HCT116 (cell line): ENCODE results near the gene OGDHL. TPM values are rescaled to one million over a fixed set of nuclear protein-coding genes. Genes with fewer than 3 reads are reported as not detected.

Source experiments
- ATAC-seq: fragments of 200-7000 bp; cut with Tn5 transposase; 2 replicates; pipeline ENCODE4 v1.9.1; 2020; ENCODE audit warnings: mild to moderate bottlenecking, moderate library complexity
- BruUV-seq: library from RNA; stranded (reverse); fragments of 400-500 nt; replicated peaks from 2 replicates; lab custom pipeline; 2021; lab: Mats Ljungman, UMichigan
- CTCF ChIA-PET: fragments of 300-600 bp; sonication (Branson Sonifier 250); formaldehyde crosslinking; loops from one replicate; lab custom pipeline; 2021; ENCODE audit warnings: antibody characterized with exemption; lab: Charles Lee
- POLR2A ChIA-PET: fragments of 300-600, 350-600 bp; sonication (Branson Sonifier 250); formaldehyde crosslinking; loops from one replicate; lab custom pipeline; 2021; ENCODE audit warnings: antibody characterized with exemption; lab: Charles Lee
- RAD21 ChIA-PET, 2 experiments: fragments of 300-600 bp; sonication (Branson Sonifier 250); formaldehyde crosslinking; loops; one replicate each; lab custom pipeline; 2023; ENCODE audit warnings: low total read pairs in 2 of 2; ENCODE audit not compliant: uncharacterized antibody in 2 of 2, unreplicated experiment in 2 of 2, low non-redundant PET in 1 of 2; lab: Charles Lee
- DNase-seq: peaks from one replicate; pipeline ENCODE4 v3.0.0-alpha.2; 2010; ENCODE audit warnings: low read depth, low spot score
- H2AFZ ChIP-seq: fragments of 200-600 bp; shearing (Covaris generic), sonication (generic); 2 replicates; pipeline ENCODE4 v1.6.1; 2017; ENCODE audit warnings: low read depth, mixed run types, mixed read lengths, antibody characterized with exemption, low read length; ENCODE audit not compliant: poor library complexity, severe bottlenecking
- H3K27ac ChIP-seq: 2 replicates; pipeline ENCODE4 v1.5.1; 2012; ENCODE audit warnings: low read depth, low read length
- H3K27me3 ChIP-seq: fragments of 200-600 bp; sonication (generic); 2 replicates; pipeline ENCODE4 v1.6.1; 2016; ENCODE audit warnings: mixed run types, low read length, mixed read lengths; ENCODE audit not compliant: insufficient read depth
- H3K36me3 ChIP-seq, 2 experiments: fragments of 200-500 bp in 1 of 2; fragments of 200-600 bp in 1 of 2; sonication (Bioruptor generic) in 1 of 2; sonication (generic) in 1 of 2; 2 replicates each; pipeline versions ENCODE4 v1.5.1 to v1.6.1; 2014 to 2016; ENCODE audit warnings: low read length in 2 of 2, inconsistent platforms in 1 of 2, mixed read lengths in 1 of 2, mixed run types in 1 of 2; ENCODE audit not compliant: insufficient read depth in 2 of 2, control insufficient read depth in 1 of 2
- H3K4me1 ChIP-seq, 2 experiments: fragments of 200-600 bp in 1 of 2; sonication (generic) in 1 of 2; 2 replicates each; pipeline versions ENCODE4 v1.5.1 to v1.6.1; 2012 to 2017; ENCODE audit warnings: low read length in 2 of 2, inconsistent platforms in 1 of 2, mild to moderate bottlenecking in 1 of 2, mixed read lengths in 1 of 2, mixed run types in 1 of 2, moderate library complexity in 1 of 2; ENCODE audit not compliant: insufficient read depth in 2 of 2, control insufficient read depth in 1 of 2
- H3K4me2 ChIP-seq: fragments of 200-600 bp; sonication (generic); 2 replicates; pipeline ENCODE4 v1.6.1; 2017; ENCODE audit warnings: mixed run types, low read length, mixed read lengths
- H3K4me3 ChIP-seq, 2 experiments: fragments of 200-600 bp in 1 of 2; sonication (generic) in 1 of 2; replicated peaks in 1 of 2; 2 replicates each; pipeline ENCODE4 v1.5.1; 2011 to 2016; ENCODE audit warnings: low read length in 2 of 2, control low read depth in 1 of 2, low read depth in 1 of 2, mild to moderate bottlenecking in 1 of 2, mixed read lengths in 1 of 2, mixed run types in 1 of 2
- H3K79me2 ChIP-seq: fragments of 200-600 bp; sonication (generic); 2 replicates; pipeline ENCODE4 v1.6.1; 2017; ENCODE audit warnings: mild to moderate bottlenecking, mixed run types, low read length, moderate library complexity, mixed read lengths; ENCODE audit not compliant: insufficient read depth
- H3K9ac ChIP-seq: fragments of 200-600 bp; sonication (generic); 2 replicates; pipeline ENCODE4 v1.6.1; 2016; ENCODE audit warnings: low read length, mixed read lengths
- H3K9me2 ChIP-seq: fragments of 200-600 bp; sonication (generic), shearing (Covaris generic); 2 replicates; pipeline ENCODE4 v1.6.1; 2017; ENCODE audit warnings: mixed run types, mild to moderate bottlenecking, moderate library complexity; ENCODE audit not compliant: insufficient read depth
- H3K9me3 ChIP-seq, 2 experiments: fragments of 200-500 bp in 1 of 2; fragments of 200-600 bp in 1 of 2; sonication (Bioruptor generic) in 1 of 2; sonication (generic) in 1 of 2; 2 replicates each; pipeline ENCODE4 v1.6.1; 2014 to 2017; ENCODE audit warnings: low read length in 2 of 2, mixed read lengths in 2 of 2, inconsistent platforms in 1 of 2, low read depth in 1 of 2, mild to moderate bottlenecking in 1 of 2, mixed run types in 1 of 2, moderate library complexity in 1 of 2; ENCODE audit not compliant: control insufficient read depth in 1 of 2, insufficient read depth in 1 of 2
- H4K20me1 ChIP-seq: fragments of 200-600 bp; sonication (generic), shearing (Covaris generic); 2 replicates; pipeline ENCODE4 v1.6.1; 2017; ENCODE audit warnings: mixed run types, mild to moderate bottlenecking, moderate library complexity; ENCODE audit not compliant: insufficient read depth
- CBX3 ChIP-seq: IDR thresholded peaks from 2 replicates; pipeline ENCODE4 v1.6.1; 2012; ENCODE audit warnings: low read depth
- CEBPB ChIP-seq: IDR thresholded peaks from 2 replicates; pipeline ENCODE4 v1.6.1; 2012; ENCODE audit warnings: low read depth
- EGR1 ChIP-seq: IDR thresholded peaks from 2 replicates; pipeline ENCODE4 v1.6.1; 2012; ENCODE audit warnings: low read depth
- ELF1 ChIP-seq: IDR thresholded peaks from 2 replicates; pipeline ENCODE4 v1.6.1; 2012; ENCODE audit warnings: low read depth, borderline replicate concordance
- EZH2 ChIP-seq: fragments of 200-600 bp; sonication (generic); IDR thresholded peaks from 2 replicates; pipeline ENCODE4 v1.6.1; 2017; ENCODE audit warnings: antibody characterized with exemption, mixed run types
- EZH2phosphoT487 ChIP-seq: fragments of 200-600 bp; IDR thresholded peaks from 2 replicates; pipeline ENCODE4 v1.6.1; 2018; ENCODE audit warnings: antibody characterized with exemption, borderline replicate concordance
- FOSL1 ChIP-seq: IDR thresholded peaks from 2 replicates; pipeline ENCODE4 v1.6.1; 2012; ENCODE audit warnings: low read depth
- POLR2A ChIP-seq: IDR thresholded peaks from 2 replicates; pipeline ENCODE4 v1.7.0; 2011; ENCODE audit warnings: borderline replicate concordance; ENCODE audit not compliant: insufficient read depth, insufficient read length; ENCODE audit errors: extremely low read depth
- RAD21 ChIP-seq: IDR thresholded peaks from 2 replicates; pipeline ENCODE4 v1.6.1; 2012; ENCODE audit warnings: low read depth, mild to moderate bottlenecking
- SP1 ChIP-seq: IDR thresholded peaks from 2 replicates; pipeline ENCODE4 v1.6.1; 2012; ENCODE audit warnings: low read depth
- YY1 ChIP-seq: IDR thresholded peaks from 2 replicates; pipeline ENCODE4 v1.6.1; 2011; ENCODE audit warnings: low read length, low read depth, moderate library complexity, mild to moderate bottlenecking; ENCODE audit not compliant: insufficient replicate concordance; ENCODE audit errors: extremely low read depth
- ZFX ChIP-seq: fragments of 450-650 bp; IDR thresholded peaks from 2 replicates; pipeline ENCODE4 v1.6.1; 2017
- intact Hi-C: fragments of 100-400 bp; cut with micrococcal nuclease; formaldehyde crosslinking; loops from 2 replicates; pipeline ENCODE4 v1.10.0; 2022
- total RNA-seq: library from RNA; stranded (reverse); gene quantifications from one replicate; pipeline ENCODE4 v1.2.1, GENCODE V29; 2021; ENCODE audit not compliant: unreplicated experiment
- TF ChIP-seq, protein P1 (sequence below): IDR thresholded peaks from 2 replicates; pipeline ENCODE4 v1.6.1; 2012
- TF ChIP-seq, protein P2 (sequence below): IDR thresholded peaks from 2 replicates; pipeline ENCODE4 v1.6.1; 2012
- TF ChIP-seq, protein P3 (sequence below), 3 experiments: fragments of 200-600 bp in 1 of 3; sonication (generic) in 1 of 3; IDR thresholded peaks in 2 of 3; conservative IDR thresholded peaks in 1 of 3; 2 replicates each; pipeline ENCODE4 v1.5.1; 2012 to 2017; ENCODE audit warnings: low read depth in 2 of 3, low read length in 2 of 3, antibody characterized with exemption in 1 of 3, borderline replicate concordance in 1 of 3, control low read depth in 1 of 3, mild to moderate bottlenecking in 1 of 3, mixed read lengths in 1 of 3, mixed run types in 1 of 3, moderate library complexity in 1 of 3; ENCODE audit not compliant: insufficient read depth in 1 of 3
- TF ChIP-seq, protein P4 (sequence below): IDR thresholded peaks from 2 replicates; pipeline ENCODE4 v1.6.1; 2011; ENCODE audit warnings: mild to moderate bottlenecking, low read length, moderate library complexity; ENCODE audit not compliant: insufficient replicate concordance; ENCODE audit errors: extremely low read depth

OGDHL gene
- total RNA-seq, 1 experiment from 2014 or later = 16.3 TPM

DNA sequence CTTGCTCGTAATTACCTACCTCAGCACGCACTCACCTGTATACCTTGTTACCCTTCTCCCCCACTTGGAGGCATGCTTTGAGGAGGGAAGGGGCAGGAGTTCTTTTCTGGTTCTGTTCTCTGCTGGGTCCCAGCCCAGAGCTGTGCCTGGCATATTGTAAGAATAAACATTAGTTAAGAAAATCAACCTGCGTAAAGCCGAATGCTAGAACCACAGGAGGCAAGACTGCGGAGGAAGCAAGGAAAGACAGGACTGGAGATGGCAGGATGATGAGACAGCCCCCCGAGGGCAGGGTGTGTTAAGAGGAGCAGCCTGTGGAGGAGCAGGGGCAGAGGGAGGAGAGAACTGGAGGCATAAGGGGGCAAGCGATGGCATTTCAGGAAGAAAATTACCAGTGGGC is 73.2 kb downstream of the OGDHL start:
- intact Hi-C loops = no loop called here
- Histone ChIP-seq H3K9me2 (no peaks in the 10 kb centered on the region), H3K4me1 (no peaks in the 10 kb centered on the region), H3K79me2 (no peaks in the 10 kb centered on the region), H3K27ac (no peak overlapping the region), H3K9ac (no peak overlapping the region), H3K27me3 (peaks cover 30% of the 10 kb centered on the region; the same call in 1 of the 2 replicates), H3K36me3 (no peaks in the 10 kb centered on the region), H3K9me3 (no peaks in the 10 kb centered on the region), H2AFZ (no peak overlapping the region), H3K4me2 (no peak overlapping the region), H4K20me1 (no peaks in the 10 kb centered on the region), H3K4me3 (no peak overlapping the region)
- no peak for DNase-seq
- TF ChIP-seq, protein P1, sequence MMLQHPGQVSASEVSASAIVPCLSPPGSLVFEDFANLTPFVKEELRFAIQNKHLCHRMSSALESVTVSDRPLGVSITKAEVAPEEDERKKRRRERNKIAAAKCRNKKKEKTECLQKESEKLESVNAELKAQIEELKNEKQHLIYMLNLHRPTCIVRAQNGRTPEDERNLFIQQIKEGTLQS = no peak
- TF ChIP-seq CEBPB (no peak), ELF1 (no peak), POLR2A (no peak), EGR1 (no peak), SP1 (no peak), EZH2phosphoT487 (no peak)
- TF ChIP-seq, protein P2, sequence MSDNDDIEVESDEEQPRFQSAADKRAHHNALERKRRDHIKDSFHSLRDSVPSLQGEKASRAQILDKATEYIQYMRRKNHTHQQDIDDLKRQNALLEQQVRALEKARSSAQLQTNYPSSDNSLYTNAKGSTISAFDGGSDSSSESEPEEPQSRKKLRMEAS = no peak
- RAD21 ChIA-PET = no interaction called here
- no peak for ATAC-seq
- no TSS peak for BruUV-seq
- CTCF ChIA-PET = no interaction called here
- POLR2A ChIA-PET = no interaction called here

DNA sequence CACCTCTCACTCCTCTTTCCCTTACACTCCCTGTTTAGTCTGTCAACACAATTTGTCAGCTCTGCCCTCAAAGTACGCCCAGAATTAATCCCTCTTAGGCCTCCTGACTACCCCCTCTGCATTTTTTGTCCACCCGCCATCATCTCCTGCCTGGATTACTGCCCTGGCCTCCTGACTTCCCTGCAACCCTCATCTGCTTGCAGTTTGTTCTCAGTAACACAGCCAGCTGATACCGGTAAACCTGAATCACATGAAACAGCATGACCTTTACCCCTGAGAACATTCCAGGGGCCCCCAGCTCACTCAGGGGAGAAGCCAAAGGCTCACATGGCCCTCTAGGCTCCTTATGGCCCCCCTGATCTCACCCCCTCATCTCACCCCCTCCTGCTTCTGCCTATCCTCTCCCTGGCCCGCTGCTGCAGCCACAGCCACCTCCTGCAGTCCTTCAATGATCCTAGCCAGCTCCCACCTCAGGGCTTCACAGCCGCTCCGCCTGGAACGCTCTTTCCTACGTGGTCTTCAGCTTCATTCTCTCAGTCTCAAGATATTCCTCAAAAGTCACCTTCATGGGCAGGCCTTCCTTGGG is 73.8 kb downstream of the OGDHL start:
- Histone ChIP-seq H3K4me2 (no peak overlapping the region), H3K27me3 (peaks cover 25% of the 10 kb centered on the region; the same call in 1 of the 2 replicates), H3K4me3 (no peak overlapping the region), H3K36me3 (no peaks in the 10 kb centered on the region), H4K20me1 (no peaks in the 10 kb centered on the region), H3K9ac (no peak overlapping the region), H3K9me2 (no peaks in the 10 kb centered on the region), H3K79me2 (no peaks in the 10 kb centered on the region), H2AFZ (no peak overlapping the region), H3K27ac (no peak overlapping the region), H3K4me1 (no peaks in the 10 kb centered on the region), H3K9me3 (no peaks in the 10 kb centered on the region)
- no TSS peak for BruUV-seq
- DNase-seq = no peak
- no peak for ATAC-seq
- intact Hi-C loops = no loop called here
- ChIA-PET POLR2A (no interaction called here), CTCF (no interaction called here), RAD21 (no interaction called here)
- TF ChIP-seq ZFX (no peak), RAD21 (no peak), CEBPB (no peak), ELF1 (no peak), YY1 (no peak), SP1 (no peak), CBX3 (no peak), FOSL1 (no peak), EZH2 (no peak)
- TF ChIP-seq, protein P3, sequence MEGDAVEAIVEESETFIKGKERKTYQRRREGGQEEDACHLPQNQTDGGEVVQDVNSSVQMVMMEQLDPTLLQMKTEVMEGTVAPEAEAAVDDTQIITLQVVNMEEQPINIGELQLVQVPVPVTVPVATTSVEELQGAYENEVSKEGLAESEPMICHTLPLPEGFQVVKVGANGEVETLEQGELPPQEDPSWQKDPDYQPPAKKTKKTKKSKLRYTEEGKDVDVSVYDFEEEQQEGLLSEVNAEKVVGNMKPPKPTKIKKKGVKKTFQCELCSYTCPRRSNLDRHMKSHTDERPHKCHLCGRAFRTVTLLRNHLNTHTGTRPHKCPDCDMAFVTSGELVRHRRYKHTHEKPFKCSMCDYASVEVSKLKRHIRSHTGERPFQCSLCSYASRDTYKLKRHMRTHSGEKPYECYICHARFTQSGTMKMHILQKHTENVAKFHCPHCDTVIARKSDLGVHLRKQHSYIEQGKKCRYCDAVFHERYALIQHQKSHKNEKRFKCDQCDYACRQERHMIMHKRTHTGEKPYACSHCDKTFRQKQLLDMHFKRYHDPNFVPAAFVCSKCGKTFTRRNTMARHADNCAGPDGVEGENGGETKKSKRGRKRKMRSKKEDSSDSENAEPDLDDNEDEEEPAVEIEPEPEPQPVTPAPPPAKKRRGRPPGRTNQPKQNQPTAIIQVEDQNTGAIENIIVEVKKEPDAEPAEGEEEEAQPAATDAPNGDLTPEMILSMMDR (IDR thresholded peaks at IDR 0.05 in 2 of 3, conservative IDR thresholded peaks at IDR 0.05 in 1 of 3; ENCODE audit: borderline replicate concordance in 1 of 3, insufficient read depth in 1 of 3, low read depth in 2 of 3, low read length in 2 of 3) = no peak
- TF ChIP-seq, protein P2 = no peak
- TF ChIP-seq, protein P4, sequence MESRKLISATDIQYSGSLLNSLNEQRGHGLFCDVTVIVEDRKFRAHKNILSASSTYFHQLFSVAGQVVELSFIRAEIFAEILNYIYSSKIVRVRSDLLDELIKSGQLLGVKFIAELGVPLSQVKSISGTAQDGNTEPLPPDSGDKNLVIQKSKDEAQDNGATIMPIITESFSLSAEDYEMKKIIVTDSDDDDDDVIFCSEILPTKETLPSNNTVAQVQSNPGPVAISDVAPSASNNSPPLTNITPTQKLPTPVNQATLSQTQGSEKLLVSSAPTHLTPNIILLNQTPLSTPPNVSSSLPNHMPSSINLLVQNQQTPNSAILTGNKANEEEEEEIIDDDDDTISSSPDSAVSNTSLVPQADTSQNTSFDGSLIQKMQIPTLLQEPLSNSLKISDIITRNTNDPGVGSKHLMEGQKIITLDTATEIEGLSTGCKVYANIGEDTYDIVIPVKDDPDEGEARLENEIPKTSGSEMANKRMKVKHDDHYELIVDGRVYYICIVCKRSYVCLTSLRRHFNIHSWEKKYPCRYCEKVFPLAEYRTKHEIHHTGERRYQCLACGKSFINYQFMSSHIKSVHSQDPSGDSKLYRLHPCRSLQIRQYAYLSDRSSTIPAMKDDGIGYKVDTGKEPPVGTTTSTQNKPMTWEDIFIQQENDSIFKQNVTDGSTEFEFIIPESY = no peak
- TF ChIP-seq, protein P1 = no peak
